T-helper 9 cell (primary cell): ENCODE results near the gene DDX1.
"Not testable (repeated sequence)": the region's sequence is repeated elsewhere in the genome, so short reads cannot be mapped to it uniquely, and the experiment has no call there.

Source experiments
- DNase-seq: peaks from one replicate; pipeline ENCODE4 v3.0.0-alpha.2; 2020

The DDX1 gene

DNA sequence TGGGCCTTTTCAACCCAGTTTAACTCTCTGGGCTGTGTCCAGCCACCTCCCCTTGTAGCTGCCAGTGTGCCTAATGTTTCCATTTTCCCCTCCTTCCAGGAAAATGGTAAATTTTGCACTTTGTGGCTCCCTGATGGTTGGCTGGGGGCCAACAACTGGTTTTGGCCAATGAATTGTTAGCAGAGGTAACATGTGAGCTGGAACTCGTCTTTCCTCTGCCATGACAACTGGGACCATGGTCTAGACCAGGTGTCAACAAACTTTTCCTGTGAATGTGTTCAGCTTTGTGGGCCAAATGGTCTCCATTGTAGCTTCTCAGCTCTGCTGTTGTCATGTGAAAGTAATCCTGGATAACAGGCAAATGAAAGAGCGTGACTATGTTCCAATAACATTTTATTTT lies 87.2 kb downstream of the DDX1 start:
- DNase-seq = no peak

DNA sequence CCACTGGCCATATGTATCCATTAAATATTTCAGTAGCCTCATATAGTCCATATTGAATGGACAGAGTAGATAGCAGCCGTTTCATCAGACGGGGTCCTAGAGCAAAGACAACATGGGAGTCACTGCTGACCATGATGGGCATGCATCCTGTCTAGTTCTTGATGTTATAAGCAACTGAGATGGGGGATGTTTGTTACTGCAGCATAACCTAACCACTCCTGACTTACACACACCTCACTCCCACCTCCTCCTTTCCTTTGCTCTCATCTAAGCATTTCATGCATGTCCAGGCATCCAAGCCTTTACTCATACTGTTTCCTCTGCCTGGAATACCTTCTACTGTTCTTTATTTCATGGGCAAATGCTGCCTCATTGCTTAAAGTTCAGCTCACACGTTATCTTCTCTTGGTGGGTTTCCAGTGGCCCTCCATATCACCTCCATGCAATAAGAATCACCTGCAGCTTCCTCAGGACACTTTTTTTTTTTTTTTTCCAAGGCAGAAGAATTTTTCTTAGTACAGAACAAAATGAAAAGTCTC lies 87.8 kb downstream of the DDX1 start:
- no peak for DNase-seq

DNA sequence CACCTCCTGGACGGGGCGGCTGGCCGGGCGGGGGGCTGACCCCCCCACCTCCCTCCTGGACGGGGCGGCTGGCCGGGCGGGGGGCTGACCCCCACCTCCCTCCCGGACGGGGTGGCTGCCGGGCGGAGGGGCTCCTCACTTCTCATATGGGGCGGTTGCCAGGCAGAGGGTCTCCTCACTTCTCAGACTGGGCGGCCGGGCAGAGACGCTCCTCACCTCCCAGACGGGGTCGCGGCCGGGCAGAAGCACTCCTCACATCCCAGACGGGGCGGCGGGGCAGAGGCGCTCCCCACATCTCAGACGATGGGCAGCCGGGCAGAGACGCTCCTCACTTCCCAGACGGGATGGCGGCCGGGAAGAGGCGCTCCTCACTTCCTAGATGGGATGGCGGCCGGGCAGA lies 88.5 kb downstream of the DDX1 start:
- not testable (repeated sequence) for DNase-seq
